K562 (cell line): ENCODE measurements around the gene DYNC1H1.

Experiments
- CREB5 ChIP-seq: fragments of 250-450 bp; sonication (Bioruptor Pico); IDR thresholded peaks from 2 replicates; pipeline ENCODE4 v1.5.0; 2020; ENCODE audit warnings: mild to moderate bottlenecking
- CTCF ChIP-seq, 3 experiments: IDR thresholded peaks in 2 of 3; conservative IDR thresholded peaks in 1 of 3; 2 replicates each; pipeline ENCODE4 v1.5.1; 2011 to 2012; ENCODE audit warnings: low read length in 3 of 3, mild to moderate bottlenecking in 3 of 3, control low read depth in 2 of 3, improper control_type of control experiment in 1 of 3, inconsistent platforms in 1 of 3, low read depth in 1 of 3, mixed read lengths in 1 of 3, moderate library complexity in 1 of 3; ENCODE audit not compliant: insufficient read depth in 2 of 3
- E4F1 ChIP-seq: fragments of 250-450 bp; sonication (Bioruptor Pico); IDR thresholded peaks from 2 replicates; pipeline ENCODE4 v1.5.0; 2021; ENCODE audit warnings: mild to moderate bottlenecking, borderline replicate concordance
- EP300 ChIP-seq: IDR thresholded peaks from 2 replicates; pipeline ENCODE4 v1.6.1; 2012; ENCODE audit warnings: low read length, improper control_type of control experiment
- HNRNPL ChIP-seq: fragments of 200-400 bp; formaldehyde crosslinking; IDR thresholded peaks from 2 replicates; pipeline ENCODE4 v1.6.1; 2017; ENCODE audit warnings: low read depth, mild to moderate bottlenecking, low read length
- HOXB6 ChIP-seq: fragments of 250-450 bp; sonication (Bioruptor Pico); IDR thresholded peaks from 2 replicates; pipeline ENCODE4 v1.5.1; 2022; ENCODE audit warnings: mild to moderate bottlenecking, borderline replicate concordance
- NKRF ChIP-seq: fragments of 450-650 bp; IDR thresholded peaks from 2 replicates; pipeline ENCODE4 v1.6.1; 2016; ENCODE audit warnings: borderline replicate concordance
- NR2C1 ChIP-seq, 2 experiments: fragments of 450-650 bp; IDR thresholded peaks; 2 replicates each; pipeline ENCODE4 v1.6.1; 2017; ENCODE audit warnings: mild to moderate bottlenecking in 2 of 2, antibody characterized with exemption in 1 of 2, inconsistent platforms in 1 of 2, missing compliant biosample characterization in 1 of 2, missing genetic modification characterization in 1 of 2
- POLR2A ChIP-seq: fragments of 450-650 bp; conservative IDR thresholded peaks from 2 replicates; pipeline ENCODE4 v1.6.1; 2016
- SP2 ChIP-seq: IDR thresholded peaks from 2 replicates; pipeline ENCODE4 v1.6.1; 2011; ENCODE audit warnings: mild to moderate bottlenecking, low read depth, low read length, moderate library complexity; ENCODE audit not compliant: poor library complexity, severe bottlenecking; ENCODE audit errors: extremely low read depth
- TBP ChIP-seq: optimal IDR thresholded peaks from 2 replicates; pipeline ENCODE3; 2011; ENCODE audit warnings: low read depth, low read length, improper control_type of control experiment
- ZNF143 ChIP-seq: sonication (generic); formaldehyde crosslinking; IDR thresholded peaks from 2 replicates; pipeline ENCODE4 v1.9.0; 2022; ENCODE audit warnings: mild to moderate bottlenecking, missing genetic modification reagents
- ZNF395 ChIP-seq: fragments of 200-800 bp; sonication (Bioruptor generic); IDR thresholded peaks from 2 replicates; pipeline ENCODE4 v1.6.1; 2017; ENCODE audit warnings: missing genetic modification characterization, missing compliant biosample characterization

GRCh38 chr14:102074415-102074964 lies 110.1 kb downstream of the DYNC1H1 start:
- no peak for TF ChIP-seq ZNF395 (CRISPR knock-in tag)
- no peak for TF ChIP-seq EP300
- no peak for TF ChIP-seq NR2C1 (IDR thresholded peaks at IDR 0.05)
- no peak for TF ChIP-seq NR2C1 (tag; IDR thresholded peaks at IDR 0.05)
- no peak for TF ChIP-seq SP2
- TF ChIP-seq CTCF (IDR thresholded peaks at IDR 0.05 in 2 of 3, conservative IDR thresholded peaks at IDR 0.05 in 1 of 3; ENCODE audit: insufficient read depth in 2 of 3, low read depth in 1 of 3, low read length in 3 of 3) = no peak
- TF ChIP-seq CREB5 = no peak
- no peak for TF ChIP-seq E4F1 (CRISPR knock-in tag)
- no peak for TF ChIP-seq TBP
- TF ChIP-seq HNRNPL = no peak
- TF ChIP-seq POLR2A = no peak
- TF ChIP-seq HOXB6 = no peak
- TF ChIP-seq ZNF143 (CRISPR knock-in tag) = no peak
- TF ChIP-seq NKRF = no peak
